ENCODE data around the gene PHF12. TPM values are rescaled to one million over a fixed set of nuclear protein-coding genes. Genes with fewer than 3 reads are reported as not detected.

The PHF12 gene
- total RNA-seq (16.5 TPM), polyA plus RNA-seq (ENCODE audit: insufficient read depth in 1 of 8, insufficient read length in 8 of 8, low replicate concordance in 1 of 8) (10 to 100 TPM; 22.6 to 37.1 (median 33.6) TPM)
- long read RNA-seq, donor 1: 0 reads
- long read RNA-seq, donor 2: 0 reads
- long read RNA-seq, donor 3, full-length matches to known transcripts: 10 of 10 reads
- long read RNA-seq, donor 3, partial matches to known transcripts: 0 of 10 reads
- long read RNA-seq, donor 3, other reads (novel, unspliced or antisense): 0 of 10 reads
- long read RNA-seq, donor 4, partial matches to known transcripts: 5 of 5 reads
- long read RNA-seq, donor 4, other reads (novel, unspliced or antisense): 0 of 5 reads
- long read RNA-seq, donor 5, full-length matches to known transcripts: 6 of 6 reads
- long read RNA-seq, donor 5, partial matches to known transcripts: 0 of 6 reads
- long read RNA-seq, donor 5, other reads (novel, unspliced or antisense): 0 of 6 reads
- long read RNA-seq, donor 6, transcript PHF12-201 (9 exons, 2,957 nt): major isoform, 5 of 5 reads
- long read RNA-seq, donor 6, partial matches to known transcripts: 0 of 5 reads
- long read RNA-seq, donor 6, other reads (novel, unspliced or antisense): 0 of 5 reads
- long read RNA-seq, donor 7, partial matches to known transcripts: 0 of 1 reads
- long read RNA-seq, donor 7, other reads (novel, unspliced or antisense): 0 of 1 reads
- long read RNA-seq, donor 8, partial matches to known transcripts: 5 of 5 reads
- long read RNA-seq, donor 8, other reads (novel, unspliced or antisense): 0 of 5 reads
- long read RNA-seq, donor 9, full-length matches to known transcripts: 3 of 3 reads
- long read RNA-seq, donor 9, partial matches to known transcripts: 0 of 3 reads
- long read RNA-seq, donor 9, other reads (novel, unspliced or antisense): 0 of 3 reads
- long read RNA-seq, donor 10, partial matches to known transcripts: 0 of 2 reads
- long read RNA-seq, donor 10, other reads (novel, unspliced or antisense): 0 of 2 reads
- long read RNA-seq, donor 11, partial matches to known transcripts: 5 of 9 reads
- long read RNA-seq, donor 11, other reads (novel, unspliced or antisense): 0 of 9 reads

DNA sequence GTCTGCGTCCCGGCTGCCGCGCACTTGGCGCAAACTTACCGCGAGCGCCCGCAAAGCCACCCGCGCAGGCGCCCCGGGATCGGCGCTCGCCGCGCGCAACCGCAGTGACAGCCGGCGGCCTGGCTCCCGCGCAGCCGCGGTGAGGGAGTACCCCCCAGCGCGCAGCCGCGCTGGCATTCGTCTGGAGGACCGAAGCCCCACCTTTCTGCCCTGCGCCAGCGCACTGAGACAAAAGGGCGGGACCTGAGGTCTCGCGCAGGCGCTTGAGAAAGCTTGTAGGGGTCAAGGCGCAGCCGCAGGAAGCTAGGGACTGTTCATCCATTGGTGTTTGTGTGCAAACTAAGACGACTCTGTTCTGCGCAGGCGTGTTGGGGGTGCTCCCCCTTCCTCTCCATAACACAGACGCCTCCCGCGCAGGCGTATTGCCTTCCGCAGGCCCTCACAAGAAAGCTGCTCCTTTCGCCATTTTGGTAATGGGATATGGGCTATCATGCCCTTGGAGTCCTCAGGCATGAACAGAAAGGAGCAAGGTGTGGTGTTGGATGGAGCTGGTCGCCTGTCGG, at the start of gene PHF12:
Gene PHF12, minus strand, starts transcription at position 91 of the 563 bp plus-strand sequence. CDS start 558 bp downstream, outside the sequence.
- H3K4me3 ChIP-seq (ENCODE audit: low read length): peak within 1 kb of the TSS; percentile 88
- no peaks in the 10 kb centered on the region for H3K36me3 ChIP-seq (ENCODE audit: control insufficient read depth, insufficient read depth, low read length)
- H3K27me3 ChIP-seq (ENCODE audit: control insufficient read depth, insufficient read depth, low read length): no peaks in the 10 kb centered on the region
- peak within 1 kb of the TSS; percentile 100 for H3K27ac ChIP-seq (ENCODE audit: low read length)
- WGBS (ENCODE audit: insufficient coverage): under 1% methylated on average over 42 of the region's 51 CpGs
- H3K4me1 ChIP-seq (ENCODE audit: control insufficient read depth, insufficient read depth, low read length): peaks cover 15% of the 10 kb centered on the region
- H3K9me3 ChIP-seq (replicated peaks; ENCODE audit: control insufficient read depth, low read depth, low read length): no peaks in the 10 kb centered on the region
- peak; percentile 100 for DNase-seq

DNA sequence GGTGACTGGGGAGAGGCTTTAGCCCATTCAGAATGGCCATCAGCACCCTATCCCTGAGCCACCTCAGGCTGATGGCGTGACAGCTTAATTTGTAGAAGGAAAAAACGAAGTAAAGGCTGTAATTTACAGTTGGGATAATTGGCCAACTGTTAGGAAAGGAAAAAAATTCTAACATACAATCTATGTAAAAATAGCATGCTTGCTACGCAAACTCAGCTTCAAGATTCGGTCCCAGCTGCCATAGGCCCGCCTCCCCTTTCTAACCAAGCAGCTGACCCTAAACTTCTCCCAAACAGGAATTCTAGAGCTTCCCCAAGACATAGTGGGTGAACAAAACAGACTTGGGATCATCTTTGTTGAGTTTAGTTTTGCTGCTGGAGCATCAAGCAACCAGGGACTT, 49.7 kb upstream of the PHF12 start:
- H3K27ac ChIP-seq (ENCODE audit: low read length): no peak overlapping the region
- H3K4me3 ChIP-seq (ENCODE audit: low read length): no peak overlapping the region
- no peaks in the 10 kb centered on the region for H3K9me3 ChIP-seq (replicated peaks; ENCODE audit: control insufficient read depth, low read depth, low read length)
- H3K4me1 ChIP-seq (ENCODE audit: control insufficient read depth, insufficient read depth, low read length): peaks cover 3% of the 10 kb centered on the region
- WGBS (ENCODE audit: insufficient coverage): no CpG with 5 or more reads among the region's 5 CpGs
- DNase-seq: no peak
- no peaks in the 10 kb centered on the region for H3K36me3 ChIP-seq (ENCODE audit: control insufficient read depth, insufficient read depth, low read length)
- peaks cover 78% of the 10 kb centered on the region for H3K27me3 ChIP-seq (ENCODE audit: control insufficient read depth, insufficient read depth, low read length)

DNA sequence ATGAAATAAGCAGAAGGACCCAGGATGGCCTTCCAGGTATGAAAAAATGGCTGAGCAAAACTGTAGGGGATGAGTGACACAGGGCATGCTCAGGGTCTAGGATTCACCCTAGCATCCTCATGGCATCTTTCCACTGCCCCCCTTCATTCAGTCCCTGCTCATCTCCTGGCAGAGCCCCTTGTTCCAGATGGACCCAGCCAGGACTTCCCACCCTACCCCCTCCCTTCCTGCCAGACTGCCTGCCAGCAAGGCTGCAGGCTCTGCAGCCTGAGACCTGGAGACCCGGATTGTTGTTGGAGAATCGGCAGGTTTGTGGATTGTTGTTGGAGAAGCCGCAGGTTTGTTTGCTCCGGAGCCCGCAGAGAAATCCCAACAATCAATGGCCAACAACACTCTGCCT, 47.9 kb upstream of the PHF12 start:
- no peak overlapping the region for H3K4me3 ChIP-seq (ENCODE audit: low read length)
- peaks cover 66% of the 10 kb centered on the region for H3K27me3 ChIP-seq (ENCODE audit: control insufficient read depth, insufficient read depth, low read length)
- no peak overlapping the region for H3K27ac ChIP-seq (ENCODE audit: low read length)
- H3K36me3 ChIP-seq (ENCODE audit: control insufficient read depth, insufficient read depth, low read length): no peaks in the 10 kb centered on the region
- H3K4me1 ChIP-seq (ENCODE audit: control insufficient read depth, insufficient read depth, low read length): no peaks in the 10 kb centered on the region
- WGBS (ENCODE audit: insufficient coverage): no CpG with 5 or more reads among the region's 5 CpGs
- DNase-seq: no peak
- H3K9me3 ChIP-seq (replicated peaks; ENCODE audit: control insufficient read depth, low read depth, low read length): no peaks in the 10 kb centered on the region

DNA sequence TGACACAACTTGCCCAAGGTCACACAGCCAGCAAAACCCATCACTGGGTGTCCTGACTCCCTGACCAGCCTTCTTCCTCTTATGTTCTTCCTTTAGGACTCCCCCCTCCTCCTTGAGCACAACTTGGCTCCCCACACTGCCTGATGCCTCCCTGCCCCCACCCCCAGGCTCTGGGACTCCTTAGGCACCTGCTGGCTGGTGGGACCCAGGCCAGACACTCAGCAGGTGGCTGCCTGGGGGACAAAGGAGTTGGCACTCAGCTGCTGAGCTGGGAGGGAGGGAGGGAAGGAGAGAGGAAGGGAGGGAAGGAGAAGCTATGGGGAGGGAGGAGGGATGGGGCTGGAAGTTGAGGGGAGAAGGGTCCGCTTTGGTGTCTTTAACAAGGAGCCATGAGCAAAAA, 46.5 kb upstream of the PHF12 start:
- H3K36me3 ChIP-seq (ENCODE audit: control insufficient read depth, insufficient read depth, low read length): no peaks in the 10 kb centered on the region
- H3K4me1 ChIP-seq (ENCODE audit: control insufficient read depth, insufficient read depth, low read length): no peaks in the 10 kb centered on the region
- no peak overlapping the region for H3K27ac ChIP-seq (ENCODE audit: low read length)
- no peaks in the 10 kb centered on the region for H3K9me3 ChIP-seq (replicated peaks; ENCODE audit: control insufficient read depth, low read depth, low read length)
- WGBS (ENCODE audit: insufficient coverage): no CpG with 5 or more reads among the region's 1 CpG
- peaks cover 61% of the 10 kb centered on the region for H3K27me3 ChIP-seq (ENCODE audit: control insufficient read depth, insufficient read depth, low read length)
- H3K4me3 ChIP-seq (ENCODE audit: low read length): no peak overlapping the region
- no peak for DNase-seq

DNA sequence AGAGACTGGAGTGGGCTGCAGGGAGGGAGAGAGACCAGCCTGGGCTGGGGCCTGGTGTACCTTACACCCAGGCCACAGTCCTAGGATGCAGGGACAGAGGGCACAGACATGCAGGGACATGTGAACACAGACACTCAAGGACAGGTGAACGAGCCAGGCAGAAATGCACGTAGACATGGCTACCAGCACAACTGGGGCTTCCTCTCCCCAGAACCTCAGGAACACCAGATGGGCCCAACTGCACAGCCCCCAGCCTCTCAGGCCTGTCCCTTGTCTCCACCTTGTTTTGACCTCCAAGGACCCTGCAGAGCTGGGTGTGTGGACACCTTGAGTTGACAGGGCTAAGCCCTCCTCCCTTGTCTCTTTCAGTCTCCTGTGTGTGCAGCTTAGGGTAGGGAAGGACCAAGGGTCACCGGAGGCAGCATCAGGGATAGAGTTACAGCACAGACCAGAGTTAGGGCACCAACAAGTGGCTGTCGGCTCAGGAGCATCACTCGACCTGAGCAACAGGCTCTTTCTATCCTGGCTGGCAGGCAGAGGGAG, 45.3 kb upstream of the PHF12 start:
- H3K27ac ChIP-seq (ENCODE audit: low read length): no peak overlapping the region
- no peaks in the 10 kb centered on the region for H3K4me1 ChIP-seq (ENCODE audit: control insufficient read depth, insufficient read depth, low read length)

DNA sequence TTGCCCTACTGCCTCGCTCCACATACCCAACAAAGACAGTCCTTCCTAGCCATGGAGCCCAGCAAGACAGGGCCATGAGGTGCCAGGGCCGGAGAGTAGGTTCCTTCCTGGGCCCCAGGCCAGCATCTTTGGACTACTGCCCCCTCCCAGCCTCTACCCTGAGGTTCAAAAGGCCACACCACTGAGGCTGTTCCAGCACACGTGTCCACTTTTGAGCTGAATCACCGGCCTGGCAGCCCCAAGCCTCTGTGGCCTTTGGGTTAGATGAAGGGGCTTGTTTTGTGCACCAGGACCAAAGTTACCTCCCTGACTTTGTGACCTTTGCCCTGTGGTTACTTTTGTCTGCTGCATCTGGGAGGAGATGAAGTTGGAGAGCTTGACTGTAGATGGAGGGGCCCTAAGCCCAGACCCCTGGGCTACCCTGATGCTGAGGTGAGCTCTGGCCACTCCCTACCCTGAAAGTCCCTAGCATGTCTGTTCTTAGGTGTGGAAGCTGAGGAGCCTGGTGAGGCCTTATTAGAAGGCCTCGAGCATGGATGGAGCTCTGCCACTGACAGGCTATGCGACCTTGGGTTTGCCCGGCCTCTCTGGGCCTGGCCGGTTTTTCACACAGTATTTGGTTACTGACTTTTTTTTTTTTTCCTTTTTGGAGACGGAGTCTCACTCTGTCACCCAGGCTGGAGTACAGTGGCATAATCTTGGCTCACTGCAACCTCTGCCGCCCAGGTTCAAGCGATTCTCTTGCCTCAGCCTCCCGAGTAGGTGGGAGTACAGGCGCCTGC, 42.5 kb upstream of the PHF12 start:
- Histone ChIP-seq H3K27ac (ENCODE audit: low read length) (no peak overlapping the region), H3K4me1 (ENCODE audit: control insufficient read depth, insufficient read depth, low read length) (no peaks in the 10 kb centered on the region), H3K27me3 (ENCODE audit: control insufficient read depth, insufficient read depth, low read length) (peaks cover 34% of the 10 kb centered on the region), H3K4me3 (ENCODE audit: low read length) (no peak overlapping the region), H3K36me3 (ENCODE audit: control insufficient read depth, insufficient read depth, low read length) (no peaks in the 10 kb centered on the region), H3K9me3 (replicated peaks; ENCODE audit: control insufficient read depth, low read depth, low read length) (no peaks in the 10 kb centered on the region)
- DNase-seq: no peak
- WGBS (ENCODE audit: insufficient coverage): 69% methylated on average over 10 of the region's 13 CpGs

More for the DNA sequence above, 45.3 kb upstream of the PHF12 start:
- Histone ChIP-seq H3K36me3 (ENCODE audit: control insufficient read depth, insufficient read depth, low read length) (no peaks in the 10 kb centered on the region), H3K9me3 (replicated peaks; ENCODE audit: control insufficient read depth, low read depth, low read length) (no peaks in the 10 kb centered on the region), H3K27me3 (ENCODE audit: control insufficient read depth, insufficient read depth, low read length) (peaks cover 51% of the 10 kb centered on the region), H3K4me3 (ENCODE audit: low read length) (no peak overlapping the region)
- no peak for DNase-seq
- 37% methylated on average over 5 of the region's 5 CpGs for WGBS (ENCODE audit: insufficient coverage)

DNA sequence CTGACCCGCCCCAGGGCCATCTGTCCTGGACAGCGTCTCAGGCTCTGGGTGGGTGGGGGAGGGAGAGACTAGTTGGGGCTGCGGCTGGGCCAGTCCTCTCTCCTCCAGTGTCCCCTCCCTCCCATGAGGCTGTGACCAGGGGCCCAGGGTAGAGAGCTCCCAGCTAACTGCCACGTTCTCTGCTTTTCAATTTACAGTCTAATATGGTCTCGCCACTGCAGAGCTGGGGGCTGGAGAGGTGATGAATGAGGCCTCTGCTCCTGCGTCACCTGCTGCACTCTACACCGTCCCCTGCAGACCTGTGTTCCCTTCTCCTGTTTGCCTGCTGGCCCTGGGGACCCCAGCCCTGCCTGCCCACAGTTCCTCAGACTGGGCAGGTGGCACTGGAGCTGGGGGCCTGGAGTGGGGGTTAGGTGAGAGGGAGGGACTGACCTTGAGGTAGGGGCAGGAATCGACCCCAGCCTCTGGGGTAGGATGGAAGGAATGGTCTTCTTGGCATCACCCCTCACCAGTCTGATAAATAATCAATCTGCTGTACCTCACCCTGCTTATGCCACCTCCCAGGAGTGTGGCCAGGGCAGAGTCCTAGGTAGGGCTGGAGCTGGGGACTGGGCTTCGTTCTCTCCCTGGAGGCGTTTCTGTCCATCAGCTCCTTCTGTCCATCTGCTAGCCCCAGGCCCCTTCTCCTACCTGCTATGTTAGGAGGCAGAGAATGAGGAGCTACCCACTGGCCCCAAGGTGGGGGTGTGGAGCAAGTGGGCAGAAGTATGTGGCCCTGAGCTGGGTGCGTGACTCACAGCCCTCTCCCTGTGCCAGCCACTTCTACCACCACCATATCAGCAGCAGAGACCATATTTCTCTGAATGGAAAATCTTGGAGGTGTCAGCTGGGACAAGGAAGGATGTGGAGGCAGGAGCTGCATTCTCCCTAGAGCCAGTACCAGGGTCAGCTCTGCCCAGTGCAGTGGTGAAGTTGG, 41.6 kb upstream of the PHF12 start:
- H3K27me3 ChIP-seq (ENCODE audit: control insufficient read depth, insufficient read depth, low read length): peaks cover 32% of the 10 kb centered on the region

DNA sequence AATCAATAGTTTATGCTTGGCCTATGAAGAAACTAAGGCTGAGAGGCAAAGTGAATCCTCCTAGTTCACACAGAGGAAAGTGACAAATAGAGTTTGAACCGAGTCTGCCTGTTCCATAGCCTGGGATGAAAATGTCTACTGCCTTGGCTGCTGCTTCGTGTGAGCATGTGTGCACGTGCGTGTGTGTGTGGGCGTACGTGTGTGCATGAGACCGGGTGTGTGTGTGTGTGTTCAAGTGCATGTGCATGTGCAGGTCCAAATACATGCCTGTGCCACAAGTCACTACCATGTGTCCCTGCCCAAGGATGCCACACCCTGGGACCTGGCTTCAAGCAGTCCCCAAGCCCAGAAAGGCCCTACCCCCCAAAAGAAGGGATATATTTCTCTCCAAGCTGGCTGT, 40.9 kb upstream of the PHF12 start:
- DNase-seq: no peak
- Histone ChIP-seq H3K27ac (ENCODE audit: low read length) (no peak overlapping the region), H3K4me3 (ENCODE audit: low read length) (no peak overlapping the region), H3K27me3 (ENCODE audit: control insufficient read depth, insufficient read depth, low read length) (peaks cover 30% of the 10 kb centered on the region), H3K9me3 (replicated peaks; ENCODE audit: control insufficient read depth, low read depth, low read length) (no peaks in the 10 kb centered on the region), H3K36me3 (ENCODE audit: control insufficient read depth, insufficient read depth, low read length) (no peaks in the 10 kb centered on the region), H3K4me1 (ENCODE audit: control insufficient read depth, insufficient read depth, low read length) (peaks cover 5% of the 10 kb centered on the region)
- 65% methylated on average over 6 of the region's 7 CpGs for WGBS (ENCODE audit: insufficient coverage)

More for the DNA sequence above, 41.6 kb upstream of the PHF12 start:
- 53% methylated on average over 3 of the region's 11 CpGs for WGBS (ENCODE audit: insufficient coverage)
- Histone ChIP-seq H3K4me3 (ENCODE audit: low read length) (no peak overlapping the region), H3K9me3 (replicated peaks; ENCODE audit: control insufficient read depth, low read depth, low read length) (no peaks in the 10 kb centered on the region), H3K36me3 (ENCODE audit: control insufficient read depth, insufficient read depth, low read length) (no peaks in the 10 kb centered on the region), H3K4me1 (ENCODE audit: control insufficient read depth, insufficient read depth, low read length) (no peaks in the 10 kb centered on the region), H3K27ac (ENCODE audit: low read length) (no peak overlapping the region)
- no peak for DNase-seq
